OCI-LY3 (cell line): ENCODE measurements around the gene UBE2QL1.

Experiments used
- H2AFZ ChIP-seq: fragments of 200-600, 300-600 bp; shearing (Covaris generic); 2 replicates; pipeline ENCODE4 v1.6.0; 2014; ENCODE audit warnings: antibody characterized with exemption, low read depth, low read length
- H3K27ac ChIP-seq: fragments of 200-600, 300-600 bp; sonication (generic); 2 replicates; pipeline ENCODE4 v1.5.1; 2014; ENCODE audit warnings: mild to moderate bottlenecking, low read length, moderate library complexity, mixed read lengths
- H3K27me3 ChIP-seq: fragments of 200-600, 300-600 bp; sonication (generic); 2 replicates; pipeline ENCODE4 v1.6.1; 2014; ENCODE audit warnings: low read depth, low read length, mixed read lengths
- H3K36me3 ChIP-seq: fragments of 200-600, 300-600 bp; sonication (generic); replicated peaks from 2 replicates; pipeline ENCODE3; 2014; ENCODE audit warnings: low read depth, low read length, mixed read lengths
- H3K4me1 ChIP-seq: fragments of 300-600, 200-600 bp; sonication (generic); 2 replicates; pipeline ENCODE4 v1.6.1; 2014; ENCODE audit warnings: low read length, mixed read lengths
- H3K4me2 ChIP-seq: fragments of 200-600, 300-600 bp; sonication (generic); 2 replicates; pipeline ENCODE4 v1.6.1; 2014; ENCODE audit warnings: low read length, mixed read lengths
- H3K4me3 ChIP-seq: fragments of 300-600, 200-600 bp; sonication (generic); 2 replicates; pipeline ENCODE4 v1.5.1; 2014; ENCODE audit warnings: antibody characterized with exemption, mild to moderate bottlenecking, low read length, moderate library complexity
- H3K79me2 ChIP-seq: fragments of 300-600, 200-600 bp; shearing (Covaris generic); 2 replicates; pipeline ENCODE4 v1.6.1; 2014; ENCODE audit warnings: mild to moderate bottlenecking, low read length, mixed read lengths
- H3K9ac ChIP-seq: fragments of 300-600, 200-600 bp; shearing (Covaris generic); 2 replicates; pipeline ENCODE4 v1.6.0; 2014; ENCODE audit warnings: mild to moderate bottlenecking, low read length, moderate library complexity
- H3K9me3 ChIP-seq: fragments of 200-600, 300-600 bp; shearing (Covaris generic); 2 replicates; pipeline ENCODE4 v1.6.1; 2014; ENCODE audit warnings: low read length, mixed read lengths; ENCODE audit not compliant: insufficient read depth
- H4K20me1 ChIP-seq: fragments of 200-600, 300-600 bp; sonication (generic); 2 replicates; pipeline ENCODE4 v1.6.1; 2016; ENCODE audit warnings: low read length, mixed read lengths; ENCODE audit not compliant: insufficient read depth
- EZH2phosphoT487 ChIP-seq: fragments of 200-600 bp; shearing (Covaris generic); IDR thresholded peaks from 2 replicates; pipeline ENCODE4 v1.6.1; 2018; ENCODE audit warnings: antibody characterized with exemption, mixed run types, low read depth
- TF ChIP-seq, protein P1 (sequence below): fragments of 200-600, 300-600 bp; sonication (generic); IDR thresholded peaks from 2 replicates; pipeline ENCODE4 v1.5.1; 2014; ENCODE audit warnings: antibody characterized with exemption, low read length, low read depth

The UBE2QL1 gene

DNA sequence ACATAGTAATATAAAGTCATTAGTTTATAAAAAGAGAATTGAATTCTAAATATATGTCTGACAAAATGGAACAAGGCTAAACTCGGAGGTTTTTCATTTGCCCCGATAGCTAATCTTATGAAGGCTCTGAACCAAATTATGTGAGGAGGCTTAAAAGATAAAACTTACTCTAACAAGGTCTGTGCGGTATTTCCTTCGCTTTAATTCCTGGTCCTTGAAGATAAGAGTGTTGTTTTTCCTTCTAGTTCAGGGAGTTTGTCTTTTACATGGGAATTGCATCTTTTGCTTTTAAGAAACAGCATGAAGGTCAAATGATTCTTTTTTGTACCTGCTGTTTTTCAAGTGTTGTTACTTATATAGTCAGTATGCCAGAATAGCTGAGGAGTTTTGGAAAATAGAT is 68.2 kb downstream of the UBE2QL1 start:
- TF ChIP-seq, protein P1, sequence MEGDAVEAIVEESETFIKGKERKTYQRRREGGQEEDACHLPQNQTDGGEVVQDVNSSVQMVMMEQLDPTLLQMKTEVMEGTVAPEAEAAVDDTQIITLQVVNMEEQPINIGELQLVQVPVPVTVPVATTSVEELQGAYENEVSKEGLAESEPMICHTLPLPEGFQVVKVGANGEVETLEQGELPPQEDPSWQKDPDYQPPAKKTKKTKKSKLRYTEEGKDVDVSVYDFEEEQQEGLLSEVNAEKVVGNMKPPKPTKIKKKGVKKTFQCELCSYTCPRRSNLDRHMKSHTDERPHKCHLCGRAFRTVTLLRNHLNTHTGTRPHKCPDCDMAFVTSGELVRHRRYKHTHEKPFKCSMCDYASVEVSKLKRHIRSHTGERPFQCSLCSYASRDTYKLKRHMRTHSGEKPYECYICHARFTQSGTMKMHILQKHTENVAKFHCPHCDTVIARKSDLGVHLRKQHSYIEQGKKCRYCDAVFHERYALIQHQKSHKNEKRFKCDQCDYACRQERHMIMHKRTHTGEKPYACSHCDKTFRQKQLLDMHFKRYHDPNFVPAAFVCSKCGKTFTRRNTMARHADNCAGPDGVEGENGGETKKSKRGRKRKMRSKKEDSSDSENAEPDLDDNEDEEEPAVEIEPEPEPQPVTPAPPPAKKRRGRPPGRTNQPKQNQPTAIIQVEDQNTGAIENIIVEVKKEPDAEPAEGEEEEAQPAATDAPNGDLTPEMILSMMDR, result no peak
- no peak for TF ChIP-seq EZH2phosphoT487
- Histone ChIP-seq H3K27me3 (no peaks in the 10 kb centered on the region; the same call in 1 of the 2 replicates), H3K9ac (no peak overlapping the region), H2AFZ (no peak overlapping the region), H3K4me1 (no peaks in the 10 kb centered on the region), H3K27ac (no peak overlapping the region), H3K36me3 (no peaks in the 10 kb centered on the region), H3K4me2 (no peak overlapping the region), H3K79me2 (no peaks in the 10 kb centered on the region), H3K4me3 (no peak overlapping the region), H3K9me3 (no peaks in the 10 kb centered on the region), H4K20me1 (no peaks in the 10 kb centered on the region)

DNA sequence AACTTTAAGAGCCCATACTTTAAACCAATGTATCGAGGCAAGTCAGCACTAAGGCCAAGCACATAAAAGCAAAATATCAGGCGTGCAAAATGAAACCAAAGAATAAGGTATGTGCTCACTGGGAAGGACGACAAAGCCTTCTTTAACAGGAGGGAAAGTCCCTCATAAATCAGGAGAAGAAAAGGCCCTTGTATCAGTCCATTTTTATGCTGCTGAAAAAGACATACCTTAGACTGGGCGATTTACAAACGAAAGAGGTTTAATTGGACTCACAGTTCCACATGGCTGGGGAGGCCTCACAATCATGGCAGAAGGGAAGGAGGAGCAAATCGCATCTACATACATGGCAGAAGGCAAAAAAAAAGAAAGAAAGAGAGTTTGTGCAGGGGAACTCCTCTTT is 68.9 kb downstream of the UBE2QL1 start:
- Histone ChIP-seq H3K4me1 (no peaks in the 10 kb centered on the region), H3K36me3 (no peaks in the 10 kb centered on the region), H3K9me3 (no peaks in the 10 kb centered on the region), H3K27ac (no peak overlapping the region), H3K4me3 (no peak overlapping the region), H3K79me2 (no peaks in the 10 kb centered on the region), H4K20me1 (no peaks in the 10 kb centered on the region), H3K9ac (no peak overlapping the region), H3K4me2 (no peak overlapping the region), H3K27me3 (no peaks in the 10 kb centered on the region; the same call in 1 of the 2 replicates), H2AFZ (no peak overlapping the region)
- no peak for TF ChIP-seq EZH2phosphoT487
- TF ChIP-seq, protein P1, result no peak

DNA sequence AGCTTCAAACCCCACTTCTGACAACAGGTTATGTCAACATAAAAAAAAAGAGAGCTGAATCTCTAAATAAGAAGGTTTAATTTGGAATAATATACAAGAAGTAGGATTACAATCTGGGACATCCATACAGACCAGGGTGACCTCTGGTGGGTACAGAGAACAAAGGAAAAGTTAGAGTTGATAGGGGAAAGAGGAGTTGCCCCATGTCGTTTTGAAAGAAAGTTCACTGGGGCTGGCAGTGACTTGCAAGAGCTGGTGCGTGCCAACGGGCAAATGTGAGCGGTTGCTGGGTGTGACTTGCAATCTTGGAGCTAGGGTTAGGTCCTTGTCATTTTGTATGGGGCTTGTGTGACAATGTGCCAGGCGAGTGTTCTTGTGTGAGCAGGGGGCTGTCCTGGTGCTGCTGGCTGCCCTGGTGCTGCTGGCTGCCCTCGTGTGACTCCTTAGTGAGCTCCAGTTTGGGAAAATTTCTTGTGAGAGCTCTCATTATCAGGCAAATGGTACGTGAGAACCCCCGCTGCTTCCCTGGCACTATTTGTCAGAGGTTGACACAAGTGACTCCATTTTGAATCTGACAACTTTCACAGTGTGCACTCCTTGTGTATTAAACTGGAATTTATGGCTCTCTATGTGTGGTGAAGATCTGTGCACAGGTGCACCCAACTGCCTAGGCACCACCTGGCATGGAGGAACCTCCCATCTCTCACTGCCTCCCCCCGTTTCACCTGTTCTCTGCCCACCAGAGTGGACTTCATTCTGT is 69.8 kb downstream of the UBE2QL1 start:
- H3K79me2 ChIP-seq, result no peaks in the 10 kb centered on the region
- H3K4me3 ChIP-seq, result no peak overlapping the region
- no peaks in the 10 kb centered on the region for H4K20me1 ChIP-seq
- H3K27me3 ChIP-seq, result no peaks in the 10 kb centered on the region; the same call in 1 of the 2 replicates
- no peak overlapping the region for H3K4me2 ChIP-seq
- no peaks in the 10 kb centered on the region for H3K9me3 ChIP-seq
- H3K36me3 ChIP-seq, result no peaks in the 10 kb centered on the region
- H3K27ac ChIP-seq, result no peak overlapping the region
- H3K4me1 ChIP-seq, result no peaks in the 10 kb centered on the region
- no peak overlapping the region for H3K9ac ChIP-seq
- no peak overlapping the region for H2AFZ ChIP-seq
- TF ChIP-seq EZH2phosphoT487, result no peak
- TF ChIP-seq, protein P1, result no peak

DNA sequence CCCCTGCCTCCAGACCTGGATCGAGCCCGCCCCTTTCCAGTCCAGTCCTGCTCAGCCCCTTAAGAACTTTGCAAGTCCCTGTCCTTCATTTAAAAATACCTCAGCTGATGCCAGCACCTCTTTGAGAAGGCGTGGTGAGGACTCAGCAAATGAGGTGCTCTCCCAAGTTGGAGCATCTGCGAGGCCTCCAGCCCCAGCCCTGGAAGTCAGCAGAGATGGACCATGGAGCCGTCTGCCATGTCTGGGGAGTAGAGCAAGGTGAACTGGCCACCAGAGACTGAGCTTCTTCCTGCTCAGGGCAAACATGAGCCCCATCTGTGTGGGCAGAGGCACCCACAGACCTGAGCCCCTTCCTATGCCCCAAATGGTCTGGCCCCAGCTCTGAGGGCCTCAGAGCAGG is 71.5 kb downstream of the UBE2QL1 start:
- no peak overlapping the region for H3K9ac ChIP-seq
- no peaks in the 10 kb centered on the region; the same call in 1 of the 2 replicates for H3K27me3 ChIP-seq
- TF ChIP-seq EZH2phosphoT487, result no peak
- TF ChIP-seq, protein P1, result no peak
- H3K79me2 ChIP-seq, result no peaks in the 10 kb centered on the region
- H4K20me1 ChIP-seq, result no peaks in the 10 kb centered on the region
- no peaks in the 10 kb centered on the region for H3K9me3 ChIP-seq
- H2AFZ ChIP-seq, result no peak overlapping the region
- no peak overlapping the region for H3K4me2 ChIP-seq
- no peaks in the 10 kb centered on the region for H3K36me3 ChIP-seq
- no peaks in the 10 kb centered on the region for H3K4me1 ChIP-seq
- no peak overlapping the region for H3K27ac ChIP-seq
- no peak overlapping the region for H3K4me3 ChIP-seq
